Central memory CD8-positive, alpha-beta T cell (primary cell): Measurements from ENCODE around the gene SMYD3.

Experiments
- ATAC-seq: fragments of 150-1000 bp; cut with Tn5 transposase; replicated peaks from 2 replicates; pipeline ENCODE4 v1.10.0; 2022; ENCODE audit warnings: mild to moderate bottlenecking, moderate FRiP score, moderate number of reproducible peaks; ENCODE audit not compliant: poor library complexity, severe bottlenecking; ENCODE audit errors: extremely low read depth
- DNase-seq, 2 donors: peaks; one replicate each; pipeline ENCODE4 v3.0.0; 2021; ENCODE audit warnings: low spot score in 2 of 2
- H3K27ac Mint-ChIP-seq: one replicate; pipeline ENCODE4 v1.8.0; 2022; ENCODE audit warnings: low read depth, mild to moderate bottlenecking, moderate library complexity, mixed read lengths
- H3K27me3 Mint-ChIP-seq: one replicate; pipeline ENCODE4 v1.8.0; 2022; ENCODE audit warnings: mixed read lengths
- H3K36me3 Mint-ChIP-seq: one replicate; pipeline ENCODE4 v1.8.0; 2022; ENCODE audit warnings: mild to moderate bottlenecking, moderate library complexity, mixed read lengths; ENCODE audit not compliant: insufficient read depth
- H3K4me1 Mint-ChIP-seq: one replicate; pipeline ENCODE4 v1.8.0; 2022; ENCODE audit warnings: mixed read lengths
- H3K4me3 Mint-ChIP-seq: one replicate; pipeline ENCODE4 v1.8.0; 2022; ENCODE audit warnings: mild to moderate bottlenecking, moderate library complexity, mixed read lengths
- H3K9me3 Mint-ChIP-seq: one replicate; pipeline ENCODE4 v1.8.0; 2022; ENCODE audit warnings: mixed read lengths

The SMYD3 gene

DNA sequence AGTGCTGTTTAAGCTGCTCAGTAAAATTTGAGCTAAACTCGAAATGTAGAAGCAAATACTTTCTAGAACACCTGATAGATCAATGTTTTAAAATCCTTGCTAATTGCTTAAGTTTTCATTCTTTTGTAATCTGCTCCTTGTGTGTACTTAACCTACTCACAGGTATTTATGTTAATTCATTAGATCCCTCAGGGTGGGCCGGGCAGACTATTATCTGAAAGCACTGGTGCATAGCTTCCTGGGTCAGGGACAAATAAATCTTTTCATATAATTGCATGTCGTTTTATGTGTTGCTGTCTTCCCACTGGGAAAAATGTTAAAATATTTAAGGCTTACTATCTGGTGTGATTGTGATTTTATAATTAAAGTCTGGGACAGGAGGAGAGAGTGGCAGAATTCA lies 440.5 kb downstream of the SMYD3 start:
- H3K36me3 Mint-ChIP-seq: no peaks in the 10 kb centered on the region
- H3K27ac Mint-ChIP-seq: no peak overlapping the region
- DNase-seq (no peak), ATAC-seq (no peak)
- H3K4me3 Mint-ChIP-seq: no peak overlapping the region
- no peaks in the 10 kb centered on the region for H3K4me1 Mint-ChIP-seq
- no peaks in the 10 kb centered on the region for H3K27me3 Mint-ChIP-seq
- H3K9me3 Mint-ChIP-seq: no peaks in the 10 kb centered on the region

DNA sequence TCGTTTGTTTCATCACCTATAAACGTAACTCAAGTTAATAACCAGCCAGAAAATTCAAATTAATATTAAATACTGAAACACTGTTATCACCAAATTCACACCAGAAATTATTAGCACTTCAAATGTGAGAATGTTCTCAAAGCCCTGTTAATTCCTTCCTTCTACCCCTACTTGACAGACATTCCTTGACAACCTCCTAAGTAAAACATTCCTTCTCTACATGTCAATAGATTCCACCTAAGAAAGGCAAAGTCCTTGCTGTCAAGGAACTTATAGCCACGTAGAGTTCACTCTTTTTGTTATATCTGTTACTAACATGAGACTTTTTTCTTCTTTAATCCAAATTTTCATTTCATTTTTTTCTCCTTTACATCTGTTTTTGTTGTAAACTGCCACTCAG lies 441.5 kb downstream of the SMYD3 start:
- H3K9me3 Mint-ChIP-seq: no peaks in the 10 kb centered on the region
- ATAC-seq (no peak), DNase-seq (no peak)
- no peaks in the 10 kb centered on the region for H3K36me3 Mint-ChIP-seq
- no peaks in the 10 kb centered on the region for H3K4me1 Mint-ChIP-seq
- no peaks in the 10 kb centered on the region for H3K27me3 Mint-ChIP-seq
- no peak overlapping the region for H3K4me3 Mint-ChIP-seq
- H3K27ac Mint-ChIP-seq: no peak overlapping the region

DNA sequence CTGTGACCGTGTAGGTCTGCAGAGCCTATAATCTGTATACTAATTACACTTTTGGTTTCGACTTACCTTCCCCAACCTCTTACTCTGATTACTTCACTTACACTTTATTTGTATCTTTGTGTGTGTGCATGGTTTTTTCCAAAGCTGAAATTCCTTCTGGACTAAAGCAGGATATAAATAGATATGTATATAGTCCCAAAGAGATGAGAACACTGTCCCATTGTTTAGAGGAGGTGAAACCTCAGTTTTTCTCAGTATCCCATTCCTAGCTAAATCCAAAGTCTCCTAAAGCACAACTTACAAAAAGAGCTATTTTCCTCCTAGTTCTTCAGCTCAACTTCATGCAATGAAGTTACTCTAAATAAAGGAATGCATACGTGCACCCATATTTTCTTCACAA lies 442.2 kb downstream of the SMYD3 start:
- Mint-ChIP-seq H3K9me3 (no peaks in the 10 kb centered on the region), H3K4me3 (no peak overlapping the region), H3K27ac (no peak overlapping the region), H3K4me1 (no peaks in the 10 kb centered on the region), H3K27me3 (no peaks in the 10 kb centered on the region), H3K36me3 (no peaks in the 10 kb centered on the region)
- no peak for DNase-seq
- ATAC-seq: no peak

DNA sequence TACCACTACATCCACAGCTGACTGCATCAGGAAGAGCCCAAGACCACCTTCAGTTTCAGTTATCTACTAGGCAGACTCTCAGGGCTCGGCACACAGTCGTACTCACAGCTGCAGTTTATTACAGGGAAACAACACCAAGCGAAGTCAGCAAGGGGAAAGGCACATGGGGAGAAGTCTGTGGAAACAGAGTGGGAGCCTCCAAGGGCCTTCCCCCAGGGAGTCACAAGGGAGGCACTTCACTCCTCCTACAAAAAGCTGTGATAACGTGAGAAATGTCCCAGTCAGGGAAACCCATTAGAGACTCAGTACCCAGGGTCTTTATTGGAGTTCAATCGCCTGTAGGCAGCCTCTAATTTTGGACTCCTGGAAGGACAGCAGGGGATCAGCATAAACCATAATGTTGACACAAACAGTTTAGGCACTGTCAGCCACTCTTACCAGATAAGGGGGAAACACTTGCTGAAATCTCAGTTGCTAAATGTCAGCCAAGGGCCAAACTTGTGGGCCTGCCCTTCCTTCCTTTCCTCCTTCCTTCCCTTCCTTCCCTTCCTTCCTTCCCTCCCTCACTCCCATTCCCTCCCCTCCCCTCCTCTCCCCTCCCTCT lies 444.0 kb downstream of the SMYD3 start:
- Mint-ChIP-seq H3K27me3 (no peaks in the 10 kb centered on the region), H3K36me3 (no peaks in the 10 kb centered on the region), H3K4me1 (no peaks in the 10 kb centered on the region), H3K27ac (no peak overlapping the region), H3K4me3 (no peak overlapping the region), H3K9me3 (no peaks in the 10 kb centered on the region)
- DNase-seq: no peak
- ATAC-seq: no peak

DNA sequence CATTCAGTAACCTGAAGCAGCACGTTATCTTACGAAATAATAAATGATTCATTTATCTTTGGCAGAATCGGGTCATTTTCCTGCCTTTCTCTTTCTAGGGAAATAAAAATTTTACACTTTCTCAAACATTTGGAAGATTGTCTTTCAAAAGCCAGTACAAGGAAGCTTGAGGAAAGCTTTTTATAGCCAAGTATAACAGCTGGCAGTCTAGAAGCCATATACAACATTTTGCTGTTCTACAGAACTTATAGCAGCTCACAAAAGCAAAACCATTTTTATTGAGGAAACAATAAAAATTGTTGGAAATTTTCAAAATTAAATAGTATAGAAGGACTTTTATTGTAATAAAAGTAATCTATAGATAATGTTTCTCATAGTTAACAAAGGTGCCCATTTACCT lies 448.6 kb downstream of the SMYD3 start:
- Mint-ChIP-seq H3K4me3 (no peak overlapping the region), H3K27me3 (no peaks in the 10 kb centered on the region), H3K4me1 (no peaks in the 10 kb centered on the region), H3K9me3 (no peaks in the 10 kb centered on the region), H3K36me3 (no peaks in the 10 kb centered on the region), H3K27ac (no peak overlapping the region)
- DNase-seq (no peak), ATAC-seq (no peak)

DNA sequence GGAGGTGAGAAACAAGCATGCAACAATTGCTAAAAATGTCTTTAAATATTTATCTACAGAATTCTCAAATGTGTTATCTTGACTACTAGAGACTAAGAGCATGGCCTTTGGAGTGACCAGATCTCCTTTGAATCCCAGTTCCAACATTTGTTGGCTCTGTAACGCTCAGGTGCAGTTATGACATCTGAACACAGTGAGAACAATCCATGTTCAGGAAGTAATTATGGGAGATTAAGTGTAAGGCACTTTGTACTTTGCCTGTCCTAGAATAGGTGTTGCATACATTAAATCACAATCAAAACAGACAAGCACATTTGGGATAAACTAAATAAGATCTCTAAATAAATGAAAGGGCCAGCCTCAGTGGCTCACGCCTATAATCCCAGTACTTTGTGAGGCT lies 454.5 kb downstream of the SMYD3 start:
- no peak for ATAC-seq
- no peaks in the 10 kb centered on the region for H3K9me3 Mint-ChIP-seq
- no peaks in the 10 kb centered on the region for H3K27me3 Mint-ChIP-seq
- H3K4me1 Mint-ChIP-seq: no peaks in the 10 kb centered on the region
- no peak overlapping the region for H3K4me3 Mint-ChIP-seq
- H3K36me3 Mint-ChIP-seq: no peaks in the 10 kb centered on the region
- H3K27ac Mint-ChIP-seq: no peak overlapping the region
- DNase-seq: no peak

DNA sequence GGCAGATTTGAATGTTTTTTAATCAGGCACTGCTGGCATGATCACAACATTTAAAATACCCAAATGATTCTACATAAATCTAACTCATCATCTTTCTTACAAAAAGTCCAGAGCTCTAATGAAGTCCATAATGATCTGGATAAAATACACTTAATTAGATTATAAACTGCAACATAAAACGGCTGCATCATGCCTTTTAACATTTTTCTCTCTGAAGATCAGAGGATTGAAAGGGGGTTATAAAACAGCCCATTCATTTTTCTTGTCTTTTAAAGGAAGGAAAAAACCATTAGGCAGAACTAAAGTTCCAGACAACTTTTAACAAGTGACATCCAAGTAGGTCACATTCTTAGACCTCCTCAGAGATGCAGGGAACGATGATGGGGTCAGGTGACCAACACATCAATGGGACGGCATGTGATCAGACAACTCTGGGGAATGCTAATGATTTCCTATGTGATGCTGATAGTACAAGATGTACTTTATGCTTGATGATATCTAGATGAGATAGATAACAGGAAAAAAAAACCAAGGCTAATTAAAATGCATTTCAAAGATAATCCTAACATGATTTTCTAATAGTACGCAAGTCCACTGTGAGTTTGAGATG lies 455.1 kb downstream of the SMYD3 start:
- Mint-ChIP-seq H3K4me3 (no peak overlapping the region), H3K4me1 (no peaks in the 10 kb centered on the region), H3K36me3 (no peaks in the 10 kb centered on the region), H3K27me3 (no peaks in the 10 kb centered on the region), H3K27ac (no peak overlapping the region), H3K9me3 (no peaks in the 10 kb centered on the region)
- ATAC-seq: no peak
- DNase-seq: no peak

DNA sequence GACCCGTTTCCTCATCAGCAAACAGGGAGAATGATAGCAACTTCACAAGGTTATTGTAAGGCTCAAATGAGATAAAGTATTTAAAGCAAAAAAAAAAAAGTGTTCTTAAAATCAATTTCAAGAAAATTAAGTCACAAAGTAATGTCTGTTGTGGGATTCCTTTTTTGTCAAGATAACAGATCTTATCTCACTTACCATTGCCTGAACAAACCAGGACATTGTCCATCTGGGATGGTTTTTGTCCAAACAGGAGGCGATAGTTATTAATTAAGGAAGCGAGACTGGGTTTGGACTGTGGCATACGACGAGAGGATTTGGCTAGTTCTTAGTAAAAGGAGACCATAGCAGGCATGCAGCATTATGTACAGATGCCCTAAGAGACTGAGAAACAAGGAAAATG lies 458.4 kb downstream of the SMYD3 start:
- no peak for DNase-seq
- Mint-ChIP-seq H3K4me1 (no peaks in the 10 kb centered on the region), H3K36me3 (no peaks in the 10 kb centered on the region), H3K4me3 (no peak overlapping the region), H3K27me3 (no peaks in the 10 kb centered on the region), H3K9me3 (no peaks in the 10 kb centered on the region), H3K27ac (no peak overlapping the region)
- no peak for ATAC-seq

DNA sequence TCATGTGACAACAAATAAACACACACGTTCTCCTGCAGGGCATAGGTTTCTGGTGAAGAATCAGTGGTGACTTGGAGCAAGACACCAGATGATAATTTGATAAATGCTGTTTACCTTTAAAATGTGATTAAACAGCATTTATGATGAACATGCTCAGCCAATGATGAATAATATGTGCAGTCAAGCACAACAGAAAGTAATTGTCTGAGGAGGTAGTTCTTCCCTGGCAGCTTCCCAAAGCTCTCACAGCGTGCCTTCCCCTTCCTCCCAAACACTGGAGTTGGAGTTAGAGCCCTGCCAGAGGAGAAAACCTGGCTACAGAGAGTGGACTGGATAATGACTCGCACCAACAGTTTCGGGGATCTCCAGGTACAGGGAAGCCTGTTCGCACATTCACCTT lies 463.5 kb downstream of the SMYD3 start:
- Mint-ChIP-seq H3K9me3 (no peaks in the 10 kb centered on the region), H3K4me3 (no peak overlapping the region), H3K27me3 (no peaks in the 10 kb centered on the region), H3K4me1 (no peaks in the 10 kb centered on the region), H3K36me3 (no peaks in the 10 kb centered on the region), H3K27ac (no peak overlapping the region)
- no peak for ATAC-seq
- no peak for DNase-seq

DNA sequence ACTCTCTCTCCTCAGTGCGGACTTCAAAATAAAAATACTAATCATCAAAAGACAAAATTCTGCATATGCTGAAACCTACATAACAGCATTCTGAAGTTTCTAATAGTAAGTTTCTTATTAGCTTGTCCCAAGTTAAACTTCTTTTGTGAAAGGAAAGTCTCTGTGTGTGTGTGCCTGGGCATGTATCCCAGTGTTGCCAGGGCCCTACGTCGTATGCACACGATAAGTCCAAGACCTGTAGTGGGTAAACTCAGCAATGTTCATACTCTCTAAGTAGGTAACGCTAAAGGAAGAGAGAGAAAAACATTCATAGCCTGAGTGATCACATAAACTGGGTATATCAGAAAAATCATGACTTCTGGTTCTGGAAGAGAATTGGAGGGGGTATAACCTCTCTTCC lies 465.7 kb downstream of the SMYD3 start:
- no peaks in the 10 kb centered on the region for H3K9me3 Mint-ChIP-seq
- no peaks in the 10 kb centered on the region for H3K4me1 Mint-ChIP-seq
- no peaks in the 10 kb centered on the region for H3K27me3 Mint-ChIP-seq
- DNase-seq: no peak
- no peak overlapping the region for H3K4me3 Mint-ChIP-seq
- no peaks in the 10 kb centered on the region for H3K36me3 Mint-ChIP-seq
- ATAC-seq: no peak
- H3K27ac Mint-ChIP-seq: no peak overlapping the region

DNA sequence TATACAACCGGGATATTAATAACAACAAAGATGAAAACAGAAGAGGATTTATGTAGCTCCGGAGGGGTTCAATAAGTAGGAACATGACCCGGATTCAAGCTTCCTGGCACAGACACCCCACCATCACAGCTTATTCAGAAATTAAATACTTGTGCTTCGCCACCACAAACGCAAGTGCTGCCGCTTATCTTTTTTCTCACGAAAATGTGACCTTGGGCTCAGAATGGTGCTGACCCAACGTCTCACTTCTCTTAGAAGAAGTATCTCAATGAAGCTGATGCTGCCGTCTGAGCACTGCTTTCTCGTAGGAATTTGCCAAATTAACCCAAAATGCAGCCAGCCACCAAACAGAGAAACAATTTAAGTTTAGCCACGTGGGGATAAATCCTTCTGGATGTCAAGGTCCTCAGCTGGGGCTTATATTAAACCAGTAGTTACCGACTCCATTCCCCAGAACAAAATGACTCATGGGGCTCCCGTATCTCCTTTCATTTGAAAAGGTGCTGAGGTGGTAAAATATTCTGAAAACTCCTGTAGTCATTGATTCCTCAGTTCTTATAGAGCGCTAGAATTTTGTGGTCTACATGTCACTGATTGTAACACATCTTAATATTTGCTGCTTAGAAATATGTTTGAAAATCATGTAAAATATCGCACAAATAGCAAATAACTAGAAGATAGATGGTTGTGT lies 466.7 kb downstream of the SMYD3 start:
- Mint-ChIP-seq H3K4me1 (no peaks in the 10 kb centered on the region), H3K27ac (no peak overlapping the region), H3K9me3 (no peaks in the 10 kb centered on the region), H3K27me3 (no peaks in the 10 kb centered on the region), H3K4me3 (no peak overlapping the region), H3K36me3 (no peaks in the 10 kb centered on the region)
- ATAC-seq (no peak), DNase-seq (no peak)

DNA sequence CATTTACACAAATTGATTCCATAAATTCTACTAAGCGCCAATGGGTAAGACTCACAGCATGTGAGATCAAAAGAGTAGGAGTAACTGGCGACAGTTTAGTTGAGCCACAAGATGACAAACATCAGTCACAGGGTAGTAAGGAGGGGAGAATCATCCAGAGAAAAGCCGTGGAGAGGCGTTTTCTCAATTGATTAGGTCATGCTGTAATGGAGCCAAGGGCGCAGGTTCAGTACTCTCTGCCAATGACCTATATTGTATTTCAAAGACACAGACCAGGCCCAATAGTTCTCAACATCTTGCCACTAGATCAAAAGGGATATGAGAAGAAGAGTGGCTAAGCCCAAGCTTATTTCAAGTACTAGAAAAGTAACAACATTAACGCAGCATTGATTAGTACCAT lies 467.5 kb downstream of the SMYD3 start:
- no peaks in the 10 kb centered on the region for H3K4me1 Mint-ChIP-seq
- H3K27ac Mint-ChIP-seq: no peak overlapping the region
- no peak for ATAC-seq
- no peaks in the 10 kb centered on the region for H3K9me3 Mint-ChIP-seq
- DNase-seq: no peak
- H3K4me3 Mint-ChIP-seq: no peak overlapping the region
- no peaks in the 10 kb centered on the region for H3K36me3 Mint-ChIP-seq
- no peaks in the 10 kb centered on the region for H3K27me3 Mint-ChIP-seq

DNA sequence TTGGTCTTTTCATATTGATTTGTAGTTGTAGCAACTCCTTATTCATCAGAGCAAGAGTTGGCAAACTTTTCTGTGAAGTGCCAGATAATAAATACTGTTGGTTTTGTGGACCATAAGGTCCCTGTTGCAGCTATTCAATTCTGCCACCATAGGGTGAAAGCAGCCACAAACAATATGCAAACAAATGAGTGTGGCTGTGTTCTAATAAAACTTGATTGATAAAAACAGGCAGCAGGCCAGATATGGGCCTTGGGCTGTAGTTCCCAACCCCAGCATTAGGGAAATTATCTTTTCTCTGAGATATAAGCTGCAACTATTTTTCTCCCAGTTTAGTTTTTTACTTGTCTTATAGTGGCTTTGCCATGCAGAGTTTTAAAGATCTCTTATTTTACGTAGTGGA lies 469.2 kb downstream of the SMYD3 start:
- Mint-ChIP-seq H3K27ac (no peak overlapping the region), H3K27me3 (no peaks in the 10 kb centered on the region), H3K9me3 (no peaks in the 10 kb centered on the region), H3K36me3 (no peaks in the 10 kb centered on the region), H3K4me3 (no peak overlapping the region), H3K4me1 (no peaks in the 10 kb centered on the region)
- ATAC-seq: no peak
- DNase-seq: no peak
